ENCODE results near the gene SAA4.

DNA sequence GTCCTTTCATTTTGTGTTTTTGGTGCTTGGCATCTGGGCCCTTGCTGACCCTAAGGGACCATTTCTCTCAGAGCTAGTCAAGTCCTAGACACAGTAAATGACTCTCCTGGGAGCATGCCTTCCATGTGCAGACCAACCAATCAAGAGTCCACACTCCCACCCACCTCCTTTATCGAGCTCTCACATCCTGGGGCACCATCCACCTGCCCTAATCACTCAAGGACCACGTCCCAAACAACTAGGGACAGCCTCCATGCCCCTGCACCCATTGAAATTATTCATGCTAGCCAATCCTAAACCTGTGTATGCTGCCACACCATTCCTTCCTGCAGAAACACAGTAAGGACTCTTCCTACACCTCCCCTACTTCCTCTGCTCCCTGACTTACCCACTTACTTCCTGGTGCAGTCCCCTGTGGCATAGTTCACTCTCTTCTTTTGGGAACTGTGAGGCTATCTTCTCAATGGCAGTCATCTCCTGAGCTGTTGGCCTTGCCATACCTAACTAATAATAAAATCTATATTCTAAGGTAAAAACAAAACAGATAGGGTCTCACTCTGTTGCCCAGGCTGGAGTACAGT is 18.3 kb upstream of the SAA4 start:
- TF ChIP-seq CEBPB (IDR thresholded peaks at IDR 0.05) = no peak
- TF ChIP-seq CREB1 (IDR thresholded peaks at IDR 0.05; ENCODE audit: low read depth) = no peak
- no peak for TF ChIP-seq TCF12 (IDR thresholded peaks at IDR 0.05; ENCODE audit: low read depth)
